Activated T-cell treated with anti-CD3 and anti-CD28 coated beads for 48 hours (primary cell): ENCODE results near the gene SLC7A7.
"Not testable (repeated sequence)": the region's sequence is repeated elsewhere in the genome, so short reads cannot be mapped to it uniquely, and the experiment has no call there.

Source experiments
- DNase-seq: peaks from one replicate; pipeline ENCODE4 v3.0.0-alpha.2; 2020; ENCODE audit warnings: low read depth

SLC7A7 gene

GRCh38 chr14:22786685-22787084 is 28.6 kb downstream of the SLC7A7 start:
- no peak for DNase-seq

GRCh38 chr14:22781301-22781991 is 33.8 kb downstream of the SLC7A7 start:
- no peak for DNase-seq

- DNase-seq, result no peak
Measured at GRCh38 chr14:22780941-22781300, 34.3 kb downstream of the SLC7A7 start.

GRCh38 chr14:22780105-22780679 is 35.0 kb downstream of the SLC7A7 start:
- no peak for DNase-seq

- DNase-seq, result no peak
Measured at GRCh38 chr14:22778084-22778483, 37.2 kb downstream of the SLC7A7 start.

- not testable (repeated sequence) for DNase-seq
Measured at GRCh38 chr14:22776849-22777248, 38.4 kb downstream of the SLC7A7 start.

GRCh38 chr14:22776215-22776614 is 39.0 kb downstream of the SLC7A7 start:
- no peak for DNase-seq

- DNase-seq, result no peak
Measured at GRCh38 chr14:22774011-22774706, 41.1 kb downstream of the SLC7A7 start.

GRCh38 chr14:22773162-22774010 is 41.8 kb downstream of the SLC7A7 start:
- no peak for DNase-seq

GRCh38 chr14:22772725-22773124 is 42.5 kb downstream of the SLC7A7 start:
- DNase-seq, result no peak

- DNase-seq, result no peak
Measured at GRCh38 chr14:22770481-22771187, 44.6 kb downstream of the SLC7A7 start.

GRCh38 chr14:22769369-22769768 is 45.9 kb downstream of the SLC7A7 start:
- no peak for DNase-seq

GRCh38 chr14:22768947-22769346 is 46.3 kb downstream of the SLC7A7 start:
- DNase-seq, result no peak

- no peak for DNase-seq
Measured at GRCh38 chr14:22767323-22767589, 48.0 kb downstream of the SLC7A7 start.

- DNase-seq, result peak; percentile 90
Measured at GRCh38 chr14:22766457-22767322, 48.5 kb downstream of the SLC7A7 start, which contains the start of gene OXA1L. Gene OXA1L, plus strand, starts transcription at chr14:22766688. Its CDS starts 14 bp downstream, at chr14:22766702.

GRCh38 chr14:22764382-22764781 is 50.9 kb downstream of the SLC7A7 start:
- no peak for DNase-seq

- DNase-seq, result no peak
Measured at GRCh38 chr14:22761734-22762133, 53.5 kb downstream of the SLC7A7 start.

GRCh38 chr14:22757972-22758650 is 57.1 kb downstream of the SLC7A7 start:
- not testable (repeated sequence) for DNase-seq

- DNase-seq, result no peak
Measured at GRCh38 chr14:22753586-22753985, 61.6 kb downstream of the SLC7A7 start.

- DNase-seq, result no peak
Measured at GRCh38 chr14:22752422-22752821, 62.8 kb downstream of the SLC7A7 start.
